Gastroesophageal sphincter (tissue), 3 donors: ENCODE measurements around the gene ARL6IP4.

Source experiments
- CTCF ChIP-seq, 4 experiments: fragments of 200-600 bp in 2 of 4; fragments of 450-650 bp in 2 of 4; sonication (generic) in 1 of 4; IDR thresholded peaks; one replicate each; pipeline ENCODE4 v1.5.1; 2017 to 2019; ENCODE audit warnings: antibody characterized with exemption in 4 of 4, mild to moderate bottlenecking in 2 of 4, moderate library complexity in 2 of 4
- EP300 ChIP-seq: sonication (generic); formaldehyde crosslinking; IDR thresholded peaks from one replicate; pipeline ENCODE4 v1.6.1; 2017; ENCODE audit warnings: antibody characterized with exemption, mild to moderate bottlenecking
- POLR2AphosphoS5 ChIP-seq: sonication (generic); formaldehyde crosslinking; IDR thresholded peaks from one replicate; pipeline ENCODE4 v1.6.1; 2017; ENCODE audit warnings: antibody characterized with exemption

DNA sequence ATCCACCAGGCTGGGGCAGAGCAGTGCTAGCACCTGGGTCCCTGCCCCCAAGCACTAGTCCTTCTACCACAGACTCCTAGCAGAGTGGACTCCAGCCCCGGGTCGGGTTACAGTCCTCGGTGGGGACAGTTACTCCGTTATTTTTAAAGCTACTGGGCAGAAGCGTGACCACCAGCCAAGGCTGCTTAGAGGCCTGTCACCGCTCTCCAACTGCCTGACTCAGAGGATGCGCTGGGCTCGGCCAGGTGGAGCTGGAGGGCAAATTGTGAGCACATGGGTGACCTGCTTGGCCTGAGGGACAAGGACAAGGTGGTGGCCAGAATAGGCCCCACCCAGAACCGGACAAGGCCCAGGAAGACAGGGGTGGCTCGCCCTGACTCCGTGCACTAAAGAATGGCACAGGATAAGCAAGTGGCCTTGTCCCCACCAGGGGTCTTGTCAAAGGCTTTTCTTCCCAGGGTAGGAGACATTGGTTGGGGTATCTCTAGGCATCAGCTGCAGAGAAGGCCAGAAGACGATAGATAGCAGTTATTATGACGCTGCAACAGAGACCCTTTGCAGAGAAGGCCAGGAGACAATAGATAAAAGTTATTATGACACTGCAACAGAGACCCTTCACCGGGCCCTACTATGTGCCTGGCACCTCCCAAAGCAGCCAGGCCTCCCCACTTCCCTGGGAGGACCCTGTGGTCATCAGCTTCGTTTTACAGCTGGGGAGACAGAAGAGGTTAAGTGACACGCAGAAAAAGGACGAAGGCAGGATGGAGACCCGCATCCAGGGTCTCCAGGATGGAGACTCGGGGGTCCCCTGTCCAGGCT, 15.8 kb upstream of the ARL6IP4 start:
- TF ChIP-seq CTCF (IDR thresholded peaks at IDR 0.05) (no peak), POLR2AphosphoS5 (no peak), EP300 (no peak)
